T-helper 9 cell (primary cell): Measurements from ENCODE around the gene BORCS5.
"Not testable (repeated sequence)": the region's sequence is repeated elsewhere in the genome, so short reads cannot be mapped to it uniquely, and the experiment has no call there.

Experiments used
- DNase-seq: peaks from one replicate; pipeline ENCODE4 v3.0.0-alpha.2; 2020
- total RNA-seq, 2 donors: gene quantifications; one replicate each; lab custom pipeline; 2026; lab: John Stamatoyannopoulos, UW

BORCS5 gene
- 22.3 to 63.2 reads per million in 2 donors for total RNA-seq

- peak; percentile 96 for DNase-seq
Measured at GRCh38 chr12:12356896-12357718, at the start of gene BORCS5. TSS of gene BORCS5 (plus strand) at chr12:12357078. CDS start at chr12:12357452, 374 bp downstream.

GRCh38 chr12:12310695-12311094 is 46.2 kb upstream of the BORCS5 start:
- not testable (repeated sequence) for DNase-seq

GRCh38 chr12:12315838-12316237 is 41.0 kb upstream of the BORCS5 start:
- no peak for DNase-seq

- no peak for DNase-seq
Measured at GRCh38 chr12:12319451-12320183, 37.3 kb upstream of the BORCS5 start.

- no peak for DNase-seq
Measured at GRCh38 chr12:12323118-12323517, 33.8 kb upstream of the BORCS5 start.

- DNase-seq = no peak
Measured at GRCh38 chr12:12323591-12323990, 33.3 kb upstream of the BORCS5 start.

- no peak for DNase-seq
Measured at GRCh38 chr12:12326262-12326661, 30.6 kb upstream of the BORCS5 start.

- DNase-seq = no peak
Measured at GRCh38 chr12:12327802-12328201, 29.1 kb upstream of the BORCS5 start.

- DNase-seq = no peak
Measured at GRCh38 chr12:12331244-12331771, 25.6 kb upstream of the BORCS5 start.

GRCh38 chr12:12331896-12332295 is 25.0 kb upstream of the BORCS5 start:
- DNase-seq = no peak

GRCh38 chr12:12333407-12334366 is 23.2 kb upstream of the BORCS5 start:
- DNase-seq = no peak

- peak; percentile 55 for DNase-seq
Measured at GRCh38 chr12:12334367-12335040, 22.4 kb upstream of the BORCS5 start.

GRCh38 chr12:12336049-12336411 is 20.8 kb upstream of the BORCS5 start:
- no peak for DNase-seq

- DNase-seq = no peak
Measured at GRCh38 chr12:12336511-12336910, 20.4 kb upstream of the BORCS5 start.

GRCh38 chr12:12338527-12339168 is 18.2 kb upstream of the BORCS5 start:
- DNase-seq = no peak

- peak; percentile 35 for DNase-seq
Measured at GRCh38 chr12:12349711-12350665, 6.9 kb upstream of the BORCS5 start, which contains the start of gene MANSC1. TSS of gene MANSC1 (minus strand) at chr12:12350242. CDS start at chr12:12343314, 6,928 bp downstream.

- DNase-seq = no peak
Measured at GRCh38 chr12:12350868-12351463, 5.9 kb upstream of the BORCS5 start.

GRCh38 chr12:12351468-12352185 is 5.3 kb upstream of the BORCS5 start:
- DNase-seq = not testable (repeated sequence)

- DNase-seq = no peak
Measured at GRCh38 chr12:12353276-12353675, 3.6 kb upstream of the BORCS5 start.
